ENCODE measurements around the gene HERC2.

DNA sequence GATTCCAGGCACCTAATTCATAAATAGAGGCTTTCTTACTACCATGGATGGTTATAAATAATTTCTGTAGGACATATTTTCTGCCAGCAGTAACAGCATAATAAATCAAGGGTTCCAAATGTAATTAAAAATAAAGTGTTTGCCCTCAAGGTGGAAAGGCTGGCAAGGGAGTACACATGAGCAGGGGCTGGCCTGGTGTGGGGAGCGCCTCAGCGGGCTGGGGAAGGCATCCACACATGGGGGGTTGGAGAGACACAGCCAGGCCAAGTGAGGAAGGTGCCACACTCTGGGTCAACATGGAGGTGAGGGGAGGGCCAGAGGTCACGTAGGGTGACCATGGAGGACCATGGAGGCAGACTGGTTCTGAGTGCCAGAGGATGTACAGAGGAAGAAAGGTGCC, 157.1 kb downstream of the HERC2 start:
- TF ChIP-seq CTCF (IDR thresholded peaks at IDR 0.05) (no peak), POLR2A (IDR thresholded peaks at IDR 0.05) (no peak)

Measured in uterus (tissue), 2 donors.